HepG2 (cell line): Measurements from ENCODE around the gene GOLPH3. TPM values are rescaled to one million over a fixed set of nuclear protein-coding genes. Genes with fewer than 3 reads are reported as not detected.

ENCODE experiments used
- BCL6 ChIP-seq: IDR thresholded peaks from 2 replicates; pipeline ENCODE4 v1.6.1; 2016; ENCODE audit warnings: missing genetic modification reagents, missing compliant biosample characterization
- CBX2 ChIP-seq, 2 experiments: fragments of 200-600 bp in 1 of 2; sonication (generic); formaldehyde crosslinking in 1 of 2; IDR thresholded peaks; 2 replicates each; pipeline versions ENCODE4 v1.7.0 to v1.8.1; 2018 to 2022; ENCODE audit warnings: low read depth in 2 of 2, low read length in 1 of 2, mild to moderate bottlenecking in 1 of 2, missing genetic modification reagents in 1 of 2
- POGZ ChIP-seq: sonication (generic); formaldehyde crosslinking; IDR thresholded peaks from 2 replicates; pipeline ENCODE4 v1.4.0; 2020; ENCODE audit warnings: mild to moderate bottlenecking, missing genetic modification reagents
- SIN3B ChIP-seq: fragments of 150-350 bp; IDR thresholded peaks from 2 replicates; pipeline ENCODE4 v1.6.1; 2014; ENCODE audit warnings: low read length
- SP2 ChIP-seq: sonication (generic); formaldehyde crosslinking; IDR thresholded peaks from 2 replicates; pipeline ENCODE4 v1.5.1; 2020; ENCODE audit warnings: mild to moderate bottlenecking, missing genetic modification reagents
- TARDBP ChIP-seq: sonication (generic); formaldehyde crosslinking; IDR thresholded peaks from 2 replicates; pipeline ENCODE4 v1.8.0; 2022; ENCODE audit warnings: mild to moderate bottlenecking, missing genetic modification reagents
- ZBTB49 ChIP-seq: sonication (generic); formaldehyde crosslinking; IDR thresholded peaks from 2 replicates; pipeline ENCODE4 v1.4.0; 2020; ENCODE audit warnings: missing genetic modification reagents, borderline replicate concordance
- ZKSCAN1 ChIP-seq: fragments of 150-350 bp; IDR thresholded peaks from 2 replicates; pipeline ENCODE4 v1.6.1; 2014; ENCODE audit warnings: low read length
- polyA plus RNA-seq, 8 experiments: library from polyadenylated mRNA; depleted of rRNA in 3 of 8; stranded (reverse) in 7 of 8; unstranded in 1 of 8; fragments of >200 nt; fragmentation: Illumina TruSeq in 4 of 8; extraction: Trizol in 4 of 8; gene quantifications; 2 replicates each; pipeline versions ENCODE4 v1.2.1 to v1.2.3, GENCODE V29; 2011 to 2016; ENCODE audit warnings: low read depth in 4 of 8, missing spikeins in 1 of 8, mixed read lengths in 1 of 8; ENCODE audit not compliant: insufficient read depth in 1 of 8
- total RNA-seq, 5 experiments: library from RNA; depleted of rRNA; stranded (reverse); fragments of >200 nt; fragmentation: Illumina TruSeq; extraction: Trizol; gene quantifications; 2 replicates each; pipeline ENCODE4 v1.2.3, GENCODE V29; 2016; ENCODE audit warnings: low read depth in 1 of 5
- TF ChIP-seq, protein P1 (sequence below): sonication (generic); formaldehyde crosslinking; IDR thresholded peaks from 2 replicates; pipeline ENCODE4 v1.4.0; 2020; ENCODE audit warnings: missing genetic modification reagents, borderline replicate concordance

GOLPH3 gene
- total and polyA plus RNA-seq, 2 of the 13 experiments (the other 11 are each of a cell fraction or from before 2014, with no cell fraction given) = 59.5 to 84.5 TPM

DNA sequence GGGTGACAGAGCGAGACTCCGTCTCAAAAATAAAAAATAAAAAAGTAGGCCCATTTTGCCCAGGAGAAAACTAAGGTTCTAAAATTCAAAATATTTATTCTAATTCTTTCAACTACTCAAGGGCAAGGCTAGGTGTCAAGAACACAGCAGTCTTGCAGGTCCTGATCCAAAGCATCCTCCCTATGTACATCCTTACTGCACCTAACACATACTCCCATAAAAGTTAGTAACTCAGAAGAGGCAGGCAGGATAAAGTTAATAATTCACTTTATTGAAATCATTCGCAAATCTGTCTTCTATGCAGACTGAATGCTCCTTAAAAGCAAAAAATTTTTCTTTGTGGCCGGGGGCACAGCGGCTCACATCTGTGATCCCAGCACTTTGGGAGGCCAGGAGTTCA lies 11.1 kb downstream of the GOLPH3 start (continued):
- TF ChIP-seq, protein P1, sequence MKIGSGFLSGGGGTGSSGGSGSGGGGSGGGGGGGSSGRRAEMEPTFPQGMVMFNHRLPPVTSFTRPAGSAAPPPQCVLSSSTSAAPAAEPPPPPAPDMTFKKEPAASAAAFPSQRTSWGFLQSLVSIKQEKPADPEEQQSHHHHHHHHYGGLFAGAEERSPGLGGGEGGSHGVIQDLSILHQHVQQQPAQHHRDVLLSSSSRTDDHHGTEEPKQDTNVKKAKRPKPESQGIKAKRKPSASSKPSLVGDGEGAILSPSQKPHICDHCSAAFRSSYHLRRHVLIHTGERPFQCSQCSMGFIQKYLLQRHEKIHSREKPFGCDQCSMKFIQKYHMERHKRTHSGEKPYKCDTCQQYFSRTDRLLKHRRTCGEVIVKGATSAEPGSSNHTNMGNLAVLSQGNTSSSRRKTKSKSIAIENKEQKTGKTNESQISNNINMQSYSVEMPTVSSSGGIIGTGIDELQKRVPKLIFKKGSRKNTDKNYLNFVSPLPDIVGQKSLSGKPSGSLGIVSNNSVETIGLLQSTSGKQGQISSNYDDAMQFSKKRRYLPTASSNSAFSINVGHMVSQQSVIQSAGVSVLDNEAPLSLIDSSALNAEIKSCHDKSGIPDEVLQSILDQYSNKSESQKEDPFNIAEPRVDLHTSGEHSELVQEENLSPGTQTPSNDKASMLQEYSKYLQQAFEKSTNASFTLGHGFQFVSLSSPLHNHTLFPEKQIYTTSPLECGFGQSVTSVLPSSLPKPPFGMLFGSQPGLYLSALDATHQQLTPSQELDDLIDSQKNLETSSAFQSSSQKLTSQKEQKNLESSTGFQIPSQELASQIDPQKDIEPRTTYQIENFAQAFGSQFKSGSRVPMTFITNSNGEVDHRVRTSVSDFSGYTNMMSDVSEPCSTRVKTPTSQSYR (CRISPR knock-in tag) = no peak
- TF ChIP-seq BCL6 (CRISPR knock-in tag) (no peak), POGZ (CRISPR knock-in tag) (no peak), CBX2 (IDR thresholded peaks at IDR 0.05; ENCODE audit: low read depth, low read length) (no peak), CBX2 (CRISPR knock-in tag; IDR thresholded peaks at IDR 0.05; ENCODE audit: low read depth) (no peak), ZBTB49 (CRISPR knock-in tag) (no peak), ZKSCAN1 (no peak), TARDBP (no peak), SIN3B (no peak), SP2 (CRISPR knock-in tag) (no peak)
- TF ChIP-seq, all 625 proteins: peak for 0
